ENCODE data around the gene PPP1R37. TPM values are rescaled to one million over a fixed set of nuclear protein-coding genes. Genes with fewer than 3 reads are reported as not detected.
"Not testable (repeated sequence)": the region's sequence is repeated elsewhere in the genome, so short reads cannot be mapped to it uniquely, and the experiment has no call there.

The PPP1R37 gene
- total RNA-seq, 1 donor from 2014 or later: 31.1 TPM

DNA sequence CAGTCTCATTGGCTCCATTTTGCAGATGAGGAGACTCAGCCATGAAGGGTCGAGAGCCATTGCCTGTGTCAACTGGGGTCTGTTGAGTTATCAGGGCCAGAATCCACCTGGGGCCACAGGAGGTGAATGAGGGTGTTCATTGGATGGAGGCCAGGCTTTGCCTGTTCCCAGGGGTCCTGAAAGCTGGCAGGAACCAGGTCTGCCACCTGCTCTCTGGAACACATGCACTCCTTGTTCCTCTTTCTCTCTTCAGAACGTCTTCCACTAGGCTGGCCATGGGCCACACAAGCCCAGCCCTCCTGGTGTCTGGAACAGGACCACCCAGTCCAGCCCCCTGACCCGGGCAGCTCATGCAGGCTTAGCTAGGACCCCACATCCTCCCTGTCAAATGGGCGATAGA lies 21.1 kb downstream of the PPP1R37 start:
- Histone ChIP-seq H3K36me3 (no peaks in the 10 kb centered on the region), H3K4me3 (no peak overlapping the region), H3K4me1 (peaks cover 12% of the 10 kb centered on the region), H3K27me3 (no peaks in the 10 kb centered on the region), H3K9me3 (no peaks in the 10 kb centered on the region), H3K27ac (no peak overlapping the region)
- no peak for ATAC-seq
- DNase-seq: no peak
- no peak for TF ChIP-seq CTCF (IDR thresholded peaks at IDR 0.05)
- intact Hi-C loops (cut with DNase I): no loop called here

DNA sequence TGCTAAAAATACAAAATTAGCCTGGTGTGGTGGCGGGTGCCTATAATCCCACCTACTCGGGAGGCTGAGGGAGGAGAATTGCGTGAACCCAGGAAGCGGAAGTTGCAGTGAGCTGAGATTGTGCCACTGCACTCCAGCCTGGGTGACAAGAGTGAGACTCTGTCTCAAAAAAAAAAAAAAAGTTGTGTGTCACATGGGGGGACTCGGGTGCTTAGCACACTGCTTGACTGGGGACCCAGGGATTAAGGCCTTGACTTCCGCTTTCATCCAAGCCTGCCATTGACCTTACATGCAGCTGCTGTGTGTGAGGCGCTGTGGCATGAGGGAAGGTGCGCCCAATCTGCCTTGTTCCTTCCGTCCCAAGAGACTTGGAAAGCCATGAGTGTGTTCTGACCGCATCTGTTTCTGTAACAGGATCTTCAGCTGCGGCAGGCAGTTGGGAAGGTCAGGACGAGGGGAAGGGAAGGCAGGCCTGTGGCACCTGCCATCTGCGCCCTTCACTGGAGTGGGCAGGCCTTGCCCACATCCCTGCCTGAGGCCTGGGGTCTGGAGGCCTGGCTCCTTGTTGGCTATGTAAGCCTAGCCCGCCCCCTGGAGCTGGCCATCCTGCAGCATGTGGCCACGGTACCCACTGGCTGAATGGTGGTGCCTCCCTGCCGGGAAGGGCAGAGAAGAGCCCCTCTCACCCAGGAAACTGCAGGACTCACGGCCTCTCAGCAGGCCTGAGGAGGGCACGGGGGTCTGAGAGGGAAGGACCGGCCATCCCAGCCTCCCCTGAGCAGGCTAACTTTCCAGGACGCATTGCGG lies 23.0 kb downstream of the PPP1R37 start:
- intact Hi-C loops (cut with DNase I): no loop called here
- peaks cover 12% of the 10 kb centered on the region for H3K4me1 ChIP-seq
- DNase-seq: no peak

DNA sequence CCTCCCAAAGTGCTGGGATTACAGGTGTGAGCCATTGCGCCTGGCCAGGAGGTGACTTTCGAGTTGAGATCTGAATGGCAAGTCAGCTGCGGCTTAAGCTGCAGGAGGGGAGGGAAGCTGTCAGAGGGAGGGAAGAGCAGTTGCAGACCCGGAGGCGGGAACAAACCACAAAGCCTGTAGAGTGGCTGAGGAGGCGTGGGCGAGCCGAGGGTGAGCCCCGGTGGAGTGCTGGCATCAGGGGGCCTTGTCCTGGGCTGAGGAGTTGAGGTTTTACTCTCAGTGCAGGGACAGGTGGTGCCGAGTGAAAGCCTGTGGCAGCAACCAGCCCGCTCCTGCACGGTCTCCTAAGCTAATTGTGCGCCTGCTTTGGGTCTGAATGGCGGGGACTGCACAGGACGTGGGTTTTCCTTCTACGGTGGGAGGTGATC lies 24.2 kb downstream of the PPP1R37 start:
- Histone ChIP-seq H3K36me3 (no peaks in the 10 kb centered on the region), H3K9me3 (no peaks in the 10 kb centered on the region), H3K27me3 (no peaks in the 10 kb centered on the region), H3K27ac (no peak overlapping the region), H3K4me1 (peaks cover 12% of the 10 kb centered on the region), H3K4me3 (no peak overlapping the region)
- intact Hi-C loops (cut with DNase I): no loop called here
- TF ChIP-seq CTCF (IDR thresholded peaks at IDR 0.05): no peak
- peak; percentile 74 for ATAC-seq
- peak; percentile 80 for DNase-seq

More for the DNA sequence above, 23.0 kb downstream of the PPP1R37 start:
- TF ChIP-seq CTCF (IDR thresholded peaks at IDR 0.05): no peak
- no peak overlapping the region for H3K27ac ChIP-seq
- H3K27me3 ChIP-seq: no peaks in the 10 kb centered on the region
- H3K9me3 ChIP-seq: no peaks in the 10 kb centered on the region
- H3K4me3 ChIP-seq: no peak overlapping the region
- no peaks in the 10 kb centered on the region for H3K36me3 ChIP-seq
- ATAC-seq: peak; percentile 63

DNA sequence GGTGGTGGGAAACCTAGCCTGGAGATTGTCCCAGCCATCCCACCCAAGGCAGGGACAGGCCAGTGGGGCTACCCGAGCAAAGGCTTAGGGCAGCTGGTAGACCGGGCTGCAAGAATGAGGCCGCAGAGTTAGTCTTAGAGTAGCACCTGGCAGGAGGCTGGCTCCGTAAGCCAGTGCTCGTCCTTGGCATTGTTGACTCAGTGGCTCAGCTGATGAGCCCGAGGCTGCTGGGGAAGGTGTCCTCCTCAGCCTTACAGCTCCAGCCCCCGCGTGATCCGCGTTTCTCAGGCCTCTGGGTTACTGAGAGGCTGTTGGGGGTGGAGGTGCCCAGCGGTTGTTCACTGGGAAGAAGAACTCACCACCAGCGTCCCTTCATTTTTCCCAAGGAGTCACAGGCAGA lies 24.7 kb downstream of the PPP1R37 start:
- Histone ChIP-seq H3K27ac (no peak overlapping the region), H3K36me3 (no peaks in the 10 kb centered on the region), H3K27me3 (no peaks in the 10 kb centered on the region), H3K9me3 (no peaks in the 10 kb centered on the region), H3K4me3 (no peak overlapping the region), H3K4me1 (peaks cover 12% of the 10 kb centered on the region)
- intact Hi-C loops (cut with DNase I): no loop called here
- ATAC-seq: no peak
- DNase-seq: no peak
- TF ChIP-seq CTCF (IDR thresholded peaks at IDR 0.05): no peak

GRCh38 chr19:45118106-45118505 lies 25.1 kb downstream of the PPP1R37 start:
- no peak for TF ChIP-seq CTCF (IDR thresholded peaks at IDR 0.05)
- Histone ChIP-seq H3K27ac (no peak overlapping the region), H3K36me3 (no peaks in the 10 kb centered on the region), H3K27me3 (no peaks in the 10 kb centered on the region), H3K4me3 (no peak overlapping the region), H3K4me1 (peaks cover 12% of the 10 kb centered on the region), H3K9me3 (no peaks in the 10 kb centered on the region)
- intact Hi-C loops (cut with DNase I): no loop called here
- no peak for ATAC-seq
- no peak for DNase-seq

DNA sequence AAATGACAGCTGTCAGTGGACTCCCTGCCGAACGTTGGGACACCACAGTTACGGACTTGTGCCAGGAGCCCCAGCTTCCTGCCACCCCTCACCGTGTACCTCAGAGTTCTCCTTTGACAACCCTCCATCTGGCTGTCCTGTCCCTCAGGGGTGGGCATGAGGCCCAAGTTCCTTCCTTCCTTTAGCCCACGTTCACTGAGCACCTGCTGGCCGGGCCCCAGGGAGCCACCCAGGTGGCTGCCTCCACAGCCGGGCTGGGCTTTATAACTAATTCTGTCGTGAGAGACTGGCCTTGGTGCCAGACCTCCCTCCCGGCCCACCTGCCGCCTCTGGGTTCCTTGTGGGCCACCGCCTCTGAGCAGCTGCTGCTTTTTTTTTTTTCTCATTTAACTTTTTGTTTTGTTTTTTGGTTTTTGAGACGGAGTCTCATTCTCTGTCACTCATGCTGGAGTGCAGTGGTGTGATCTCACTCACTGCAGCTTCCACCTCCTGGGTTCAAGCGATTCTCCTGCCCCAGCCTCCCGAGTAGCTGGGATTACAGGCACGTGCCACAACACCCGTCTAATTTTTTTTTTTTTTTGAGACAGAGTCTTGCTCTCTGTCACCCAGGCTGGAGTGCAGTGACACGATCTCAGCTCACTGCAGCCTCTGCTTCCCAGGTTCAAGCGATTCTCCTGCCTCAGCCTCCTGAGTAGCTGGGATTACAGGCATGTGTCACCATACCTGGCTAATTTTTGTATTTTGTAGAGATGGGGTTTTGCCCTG lies 25.8 kb downstream of the PPP1R37 start:
- intact Hi-C loops (cut with DNase I); DNase-seq; ATAC-seq; H3K27me3 ChIP-seq; H3K27ac ChIP-seq; H3K9me3 ChIP-seq; H3K4me1 ChIP-seq; H3K36me3 ChIP-seq; H3K4me3 ChIP-seq: not testable (repeated sequence)
